ENCODE results near the gene HYAL4. TPM values are rescaled to one million over a fixed set of nuclear protein-coding genes. Genes with fewer than 3 reads are reported as not detected.

The HYAL4 gene, protein sequence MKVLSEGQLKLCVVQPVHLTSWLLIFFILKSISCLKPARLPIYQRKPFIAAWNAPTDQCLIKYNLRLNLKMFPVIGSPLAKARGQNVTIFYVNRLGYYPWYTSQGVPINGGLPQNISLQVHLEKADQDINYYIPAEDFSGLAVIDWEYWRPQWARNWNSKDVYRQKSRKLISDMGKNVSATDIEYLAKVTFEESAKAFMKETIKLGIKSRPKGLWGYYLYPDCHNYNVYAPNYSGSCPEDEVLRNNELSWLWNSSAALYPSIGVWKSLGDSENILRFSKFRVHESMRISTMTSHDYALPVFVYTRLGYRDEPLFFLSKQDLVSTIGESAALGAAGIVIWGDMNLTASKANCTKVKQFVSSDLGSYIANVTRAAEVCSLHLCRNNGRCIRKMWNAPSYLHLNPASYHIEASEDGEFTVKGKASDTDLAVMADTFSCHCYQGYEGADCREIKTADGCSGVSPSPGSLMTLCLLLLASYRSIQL
- 0.86 and 0.98 TPM in 2 replicates for total RNA-seq

GRCh38 chr7:123844712-123845219 is at the start of gene HYAL4:
Gene HYAL4, plus strand, starts transcription at chr7:123845169. Its CDS starts 23,105 bp downstream, at chr7:123868274.

GRCh38 chr7:123924941-123925340 is 80.0 kb downstream of the HYAL4 start, which contains the start of gene SPAM1:
Gene SPAM1, plus strand, starts transcription at chr7:123925241. Its CDS starts 28,330 bp downstream, at chr7:123953571.

Other genes starting within 250 kb of the HYAL4 start
- gene ASB15, start 243.3 kb upstream of the HYAL4 start, total RNA-seq: not detected in 2 replicates
- gene LMOD2, start 189.3 kb upstream of the HYAL4 start, total RNA-seq: not detected in 2 replicates
- gene WASL, start 96.2 kb upstream of the HYAL4 start, total RNA-seq: 19.6 and 23.0 TPM in 2 replicates
- not detected in 2 replicates for gene SPAM1, start 80.1 kb downstream of the HYAL4 start, total RNA-seq
- not detected in 2 replicates for gene TMEM229A, start 187.9 kb downstream of the HYAL4 start, total RNA-seq

Data from vein endothelial cell (primary cell).